ENCODE data around the gene ZNF747.

The ZNF747 gene

DNA sequence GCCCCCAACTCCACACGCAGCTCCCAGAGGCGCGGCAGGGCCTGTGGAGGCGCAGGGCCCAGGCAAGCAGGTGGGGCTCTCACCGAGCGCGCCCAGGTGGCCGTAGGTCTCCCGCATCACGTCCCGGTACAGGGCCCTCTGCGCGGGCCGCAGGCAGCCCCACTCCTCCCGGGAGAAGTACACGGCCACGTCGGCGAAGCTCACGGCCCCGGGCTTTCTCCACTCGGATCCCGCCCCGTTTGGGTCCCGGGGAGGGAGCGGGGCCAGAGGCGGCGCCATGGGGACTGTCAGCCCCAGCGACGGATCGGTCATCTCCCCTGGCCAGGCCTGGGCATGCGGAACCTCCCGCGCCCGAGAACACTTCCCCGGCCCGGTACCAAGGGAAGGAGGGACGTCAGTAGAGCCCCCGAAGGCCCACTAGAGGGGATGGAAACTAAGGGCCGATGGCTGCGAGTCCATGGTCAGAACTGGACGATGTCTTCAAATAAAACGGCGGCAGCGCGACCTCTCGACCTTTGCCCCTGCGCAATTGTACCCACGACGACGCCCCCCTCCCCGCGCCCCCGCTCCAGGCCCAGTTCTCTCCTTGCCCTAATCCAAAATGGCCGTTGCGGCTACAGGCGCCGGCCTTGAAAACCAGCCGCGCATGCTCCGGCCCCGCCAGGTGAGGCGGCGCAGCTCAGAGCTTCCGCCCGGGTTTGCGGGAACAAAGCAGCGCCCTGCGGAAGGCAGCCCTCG is at the start of gene ZNF747:
TSS of gene ZNF747 (minus strand) at position 491 of the 738 bp plus-strand sequence. CDS start at position 312, 179 bp downstream.
- DNase-seq (ENCODE audit: low read depth): peak; percentile 61

DNA sequence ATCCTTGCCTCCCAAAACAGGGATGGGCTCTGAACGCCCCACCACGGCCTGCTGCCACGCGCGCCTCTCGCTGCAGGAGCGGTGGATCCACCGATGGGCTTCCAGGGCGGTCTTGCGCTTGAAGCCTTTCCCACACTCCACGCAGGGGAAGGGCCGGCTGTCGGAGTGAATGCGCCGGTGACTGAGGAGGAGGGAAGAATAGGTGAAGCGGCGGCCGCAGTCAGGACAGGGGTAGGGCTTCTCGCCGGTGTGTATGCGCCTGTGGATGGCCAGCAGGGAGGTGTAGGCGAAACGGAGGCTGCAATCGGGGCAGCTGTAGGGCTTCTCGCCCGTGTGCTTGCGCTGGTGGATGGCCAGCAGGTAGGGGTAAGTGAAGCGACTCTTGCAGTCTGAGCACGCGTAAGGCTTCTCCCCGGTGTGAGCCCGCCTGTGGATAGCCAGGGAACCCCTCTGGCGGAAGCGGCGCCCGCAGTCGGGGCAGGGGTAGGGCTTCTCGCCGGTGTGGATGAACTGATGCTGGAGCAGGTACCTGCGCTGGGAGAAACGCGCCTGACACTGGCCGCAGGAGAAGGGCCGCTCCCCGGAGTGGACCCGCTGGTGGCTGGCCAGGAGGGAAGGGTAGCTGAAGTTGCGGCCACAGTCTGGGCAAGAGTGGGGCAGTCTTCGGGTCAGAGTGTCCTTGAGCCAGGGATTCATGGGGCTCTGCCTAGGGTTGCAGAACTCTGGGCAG is 48.1 kb upstream of the ZNF747 start:
- no peak for DNase-seq (ENCODE audit: low read depth)

DNA sequence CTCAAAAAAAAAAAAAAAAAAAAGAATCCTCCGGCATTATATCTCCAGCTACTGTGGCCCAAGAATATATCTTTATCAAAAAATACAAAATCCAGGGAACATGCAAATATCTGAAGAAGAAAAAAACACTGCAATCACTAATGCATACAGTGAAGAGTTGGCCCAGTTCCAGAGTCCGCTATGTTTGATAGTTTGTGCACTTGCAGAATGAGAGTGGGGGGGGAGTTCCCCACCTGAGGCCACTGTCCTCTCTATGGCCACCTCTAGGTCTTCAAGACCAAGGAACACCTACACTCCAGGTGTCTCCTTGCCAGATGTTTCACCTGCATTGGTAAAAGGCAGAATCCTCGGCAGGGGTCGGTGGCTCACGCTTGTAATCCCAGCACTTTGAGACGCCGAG is 46.8 kb upstream of the ZNF747 start:
- no peak for DNase-seq (ENCODE audit: low read depth)

DNA sequence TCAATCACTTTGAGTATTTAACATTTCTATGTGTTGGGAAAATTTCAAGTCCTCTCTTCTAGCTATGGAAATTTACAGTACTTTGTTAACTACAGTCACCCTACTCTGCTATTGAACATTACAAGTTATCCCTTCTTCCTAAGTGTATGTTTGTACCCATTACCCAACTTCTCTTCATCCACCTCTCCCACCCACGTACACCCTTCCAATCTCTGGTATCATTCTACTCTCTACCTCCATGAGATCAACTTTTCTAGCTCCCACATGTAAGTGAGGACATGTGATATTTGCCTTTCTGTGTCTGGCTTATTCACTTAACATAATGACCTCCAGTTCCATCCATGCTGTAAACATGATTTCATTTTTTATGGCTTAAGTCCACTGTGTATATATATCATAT is 40.0 kb upstream of the ZNF747 start:
- no peak for DNase-seq (ENCODE audit: low read depth)

DNA sequence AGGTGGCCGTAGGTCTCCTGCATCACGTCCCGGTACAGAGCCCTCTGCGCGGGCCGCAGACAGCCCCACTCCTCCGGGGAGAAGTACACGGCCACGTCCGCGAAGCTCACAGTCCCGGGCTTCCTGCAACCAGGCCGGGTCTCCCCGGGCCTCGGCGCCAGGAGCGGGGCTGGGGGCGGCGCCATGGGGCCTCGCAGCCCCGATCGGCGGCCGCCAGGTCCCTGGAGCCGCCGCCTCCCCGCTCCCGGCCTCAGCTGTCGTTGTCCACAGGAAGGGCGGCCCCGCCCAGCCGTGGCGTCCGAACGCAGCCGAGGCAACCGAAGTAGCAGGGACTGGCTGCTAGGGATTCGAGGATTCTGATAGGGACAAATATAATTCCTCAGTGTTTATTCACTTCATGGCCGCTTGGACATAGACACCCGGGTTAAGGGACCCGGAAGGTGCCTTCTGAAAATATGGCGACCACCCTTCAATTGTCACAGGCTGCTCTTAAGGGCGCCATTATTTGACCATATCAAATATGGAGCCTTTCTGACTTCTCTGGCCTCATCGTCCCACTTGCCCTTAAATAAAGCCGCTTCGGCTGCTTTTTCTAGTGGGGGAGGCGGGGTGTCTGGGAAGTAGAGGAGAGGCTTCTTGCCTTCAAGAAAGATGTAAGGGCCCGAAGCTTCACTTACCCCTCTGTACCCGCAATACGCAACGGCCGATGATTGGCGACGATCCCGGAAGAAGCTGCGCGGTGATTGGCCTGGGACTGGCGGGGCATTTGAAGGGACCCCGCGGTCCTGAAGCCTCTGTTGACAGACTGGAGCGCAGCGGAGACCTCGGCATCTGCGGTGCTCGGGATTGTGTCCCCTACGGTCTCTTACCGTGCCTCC is 37.0 kb upstream of the ZNF747 start, which contains the start of gene ZNF688:
TSS of gene ZNF688 (minus strand) at position 270 of the 878 bp plus-strand sequence. CDS start at position 185, 85 bp downstream.
- DNase-seq (ENCODE audit: low read depth): peak; percentile 89

DNA sequence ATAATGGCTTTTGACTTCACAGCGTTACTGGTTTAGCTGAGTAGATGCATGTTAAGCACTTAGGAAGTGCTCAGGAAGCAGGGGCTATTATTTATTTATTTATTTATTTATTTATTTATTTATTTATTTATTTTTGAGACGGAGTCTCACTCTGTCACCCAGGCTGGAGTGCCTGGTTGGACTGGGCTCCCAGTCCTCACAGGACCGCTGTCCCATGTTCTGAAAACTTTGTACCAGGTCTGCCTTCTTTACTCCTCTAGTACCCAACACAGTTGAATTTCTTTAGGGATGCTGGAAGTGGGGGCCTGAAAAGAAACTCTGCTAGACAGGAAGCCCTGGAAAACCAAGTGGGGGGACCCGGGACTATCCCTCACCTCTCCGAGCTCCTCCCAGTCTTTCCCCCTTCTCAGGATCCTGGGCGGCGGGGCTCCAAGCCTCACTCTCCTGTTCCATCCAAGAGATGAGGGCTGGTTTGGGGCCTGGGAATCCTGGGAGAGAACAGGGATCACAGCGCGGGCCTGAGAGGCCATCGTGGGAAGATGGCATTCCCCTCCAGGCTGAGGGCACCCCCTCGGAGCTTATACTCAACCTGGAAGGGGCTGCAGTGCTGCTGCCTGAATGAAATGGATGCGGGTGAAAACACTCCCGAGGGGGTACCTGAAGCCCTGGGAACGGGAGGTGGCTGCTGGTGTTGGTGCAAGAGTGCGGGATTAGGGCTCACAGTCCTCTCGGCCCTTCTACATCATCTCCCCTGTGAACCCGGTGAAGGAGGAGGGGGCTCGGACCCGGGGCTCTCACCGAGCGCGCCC is 36.2 kb upstream of the ZNF747 start:
- no peak for DNase-seq (ENCODE audit: low read depth)

DNA sequence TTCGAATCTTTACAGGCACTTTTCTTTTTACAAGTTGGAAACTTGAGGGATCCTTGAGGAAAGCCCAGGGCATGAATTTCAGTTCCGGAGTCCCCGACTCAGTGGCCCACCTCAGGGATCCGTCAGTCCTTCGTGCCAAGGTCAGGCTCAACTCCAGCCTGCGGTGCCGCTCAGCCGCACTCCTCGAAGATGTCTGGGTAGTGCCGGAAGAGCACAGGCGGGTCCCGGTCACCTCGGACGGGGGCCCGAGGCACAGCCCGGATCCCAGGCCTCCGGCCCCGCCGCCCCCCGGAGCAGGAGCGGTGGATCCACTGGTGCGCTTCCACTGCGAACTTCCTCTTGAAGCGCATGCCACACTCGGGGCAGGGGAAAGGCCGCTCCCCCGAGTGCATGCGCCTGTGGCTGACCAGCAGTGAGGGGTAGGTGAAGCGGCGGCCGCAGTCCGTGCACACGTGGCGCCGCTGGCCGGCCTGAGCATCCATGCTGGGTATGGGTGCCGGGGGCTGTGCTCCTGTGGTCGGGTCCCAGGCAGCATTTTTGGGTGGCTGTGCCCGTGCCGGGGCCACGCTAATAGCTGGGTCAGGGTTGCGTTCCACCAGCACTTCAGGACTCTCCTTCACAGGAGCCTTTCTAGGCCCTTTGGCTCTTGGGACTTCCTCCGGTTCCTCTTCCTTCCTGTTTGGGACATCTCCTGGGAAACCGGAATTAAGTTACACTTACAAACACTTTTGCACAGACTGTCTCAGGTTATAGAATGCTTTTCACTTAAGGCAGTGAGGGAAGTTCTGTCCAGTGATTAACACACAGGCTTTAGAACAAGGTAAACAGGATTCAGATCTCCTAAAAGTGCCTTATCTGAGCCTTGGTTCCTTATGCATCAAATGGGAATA is 35.3 kb upstream of the ZNF747 start:
- no peak for DNase-seq (ENCODE audit: low read depth)

DNA sequence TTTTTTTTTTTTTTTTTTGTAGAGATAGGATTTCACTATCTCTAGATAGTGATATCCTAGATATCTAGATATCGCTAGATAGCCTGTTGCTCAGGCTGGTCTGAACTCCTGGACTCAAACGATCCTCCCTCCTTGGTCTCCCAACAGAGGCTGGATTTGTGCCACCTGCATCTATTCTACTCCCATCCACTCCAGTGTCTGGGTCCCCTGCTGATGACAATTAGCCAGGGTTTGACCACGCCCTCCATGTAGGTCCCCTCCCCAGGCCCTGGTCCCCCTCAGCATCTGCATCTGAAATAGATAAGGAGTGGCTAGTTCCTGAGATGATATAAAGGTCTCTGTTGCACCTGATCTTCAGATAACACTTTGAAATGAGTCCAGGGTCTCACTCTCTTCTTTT is 34.6 kb upstream of the ZNF747 start:
- no peak for DNase-seq (ENCODE audit: low read depth)

DNA sequence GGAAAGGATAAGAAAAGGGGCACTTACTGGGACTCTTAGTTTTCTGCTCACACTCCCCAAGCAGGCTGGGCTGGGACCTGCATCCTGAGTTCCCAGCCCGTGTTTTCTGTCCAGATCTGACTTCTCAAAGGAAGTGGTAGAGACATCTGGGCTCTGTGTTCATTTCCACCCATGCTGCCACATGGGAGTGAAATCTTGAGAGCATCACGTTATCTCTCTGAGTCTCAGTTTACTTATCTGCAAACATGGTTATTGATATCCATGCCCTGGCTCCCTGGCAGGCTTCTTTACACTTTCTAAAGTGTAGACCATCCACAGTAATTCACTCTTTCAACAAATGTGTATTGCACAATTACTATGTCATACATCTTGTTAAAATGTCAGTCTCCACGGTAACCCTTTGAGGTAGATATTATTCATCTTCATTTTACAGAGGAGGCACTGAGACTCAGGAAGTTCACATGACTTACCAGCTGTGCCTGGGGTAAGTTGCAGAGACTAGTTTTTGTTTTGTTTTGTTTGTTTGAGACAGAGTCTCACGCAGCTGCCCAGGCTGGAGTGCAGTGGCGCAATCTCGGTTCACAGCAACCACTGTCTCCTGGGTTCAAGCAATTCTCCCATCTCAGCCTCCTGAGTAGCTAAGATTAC is 33.5 kb upstream of the ZNF747 start:
- no peak for DNase-seq (ENCODE audit: low read depth)

DNA sequence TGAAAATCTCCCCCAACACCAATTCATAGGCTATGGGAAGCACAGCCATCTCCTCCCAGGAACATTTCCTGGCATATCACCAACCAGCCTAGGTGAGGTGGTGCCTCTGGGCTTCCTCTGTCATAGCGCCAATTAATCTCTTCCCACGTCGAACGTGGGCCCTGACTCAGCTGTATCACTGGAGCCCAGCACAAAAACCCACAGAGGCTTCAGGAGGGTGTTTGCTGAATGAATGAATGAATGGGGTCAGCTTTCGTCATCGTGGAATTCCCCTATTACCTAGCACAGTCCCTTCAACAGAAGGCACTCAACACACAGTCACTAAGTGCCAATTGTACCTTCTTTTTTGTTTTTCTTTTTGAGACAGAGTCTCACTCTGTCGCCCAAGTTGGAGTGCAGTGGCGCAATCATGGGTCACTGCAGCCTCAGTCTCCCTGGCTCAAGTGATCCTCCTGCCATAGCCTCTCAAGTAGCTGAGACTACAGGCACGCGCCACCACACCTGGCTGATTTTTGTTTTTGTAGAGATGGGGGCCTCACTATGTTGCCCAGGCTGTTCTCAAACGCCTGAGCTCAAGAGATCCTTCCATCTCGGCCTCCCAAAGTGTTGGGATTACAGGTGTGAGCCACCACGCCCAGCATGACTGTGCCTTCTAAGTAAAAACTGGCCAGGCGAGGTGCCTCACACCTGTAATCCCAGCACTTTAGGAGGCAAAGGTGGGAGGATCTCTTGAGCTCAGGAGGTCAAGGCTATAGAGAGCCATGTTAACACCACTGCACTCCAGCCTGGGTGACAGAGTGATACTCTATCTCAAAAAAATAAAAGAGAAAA is 32.7 kb upstream of the ZNF747 start:
- DNase-seq (ENCODE audit: low read depth): no peak

DNA sequence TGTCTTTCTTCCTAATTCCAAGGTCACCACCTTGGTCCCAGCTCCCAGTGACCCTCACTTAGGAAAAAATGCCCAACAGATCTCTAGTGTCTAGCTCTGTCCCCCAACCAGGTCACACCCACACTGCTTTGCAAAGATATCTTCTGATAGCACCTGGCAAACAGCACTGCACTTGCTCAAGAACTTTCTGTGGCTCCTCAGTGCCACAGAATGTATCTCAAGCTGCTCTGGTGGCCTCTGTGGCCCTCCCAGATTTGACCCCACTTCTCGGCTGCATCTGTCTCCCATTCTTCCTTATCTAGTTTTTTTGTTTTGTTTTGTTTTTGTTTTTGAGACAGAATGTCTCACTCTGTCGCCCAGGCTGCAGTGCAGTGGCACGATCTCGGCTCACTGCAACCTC is 31.9 kb upstream of the ZNF747 start:
- DNase-seq (ENCODE audit: low read depth): no peak

DNA sequence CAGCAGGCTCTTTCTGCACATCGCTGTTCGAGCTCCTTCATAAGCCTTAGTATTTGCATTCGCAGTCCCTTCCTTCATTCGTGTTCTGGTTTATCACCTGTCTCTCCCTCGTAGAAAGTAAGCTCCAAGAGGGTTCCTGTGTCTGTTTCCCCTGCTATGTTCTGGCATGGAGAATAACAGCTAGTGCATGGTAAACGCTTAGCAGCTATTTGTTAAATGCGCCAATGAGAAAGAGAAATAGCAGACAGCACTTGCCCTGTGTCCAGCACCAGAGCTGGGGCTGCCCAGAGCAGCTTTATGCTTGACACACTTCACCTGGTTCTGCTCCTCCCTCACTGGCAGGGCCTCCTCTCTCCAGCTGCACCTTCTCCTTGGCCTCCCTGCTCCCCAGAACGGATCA is 31.3 kb upstream of the ZNF747 start:
- no peak for DNase-seq (ENCODE audit: low read depth)

DNA sequence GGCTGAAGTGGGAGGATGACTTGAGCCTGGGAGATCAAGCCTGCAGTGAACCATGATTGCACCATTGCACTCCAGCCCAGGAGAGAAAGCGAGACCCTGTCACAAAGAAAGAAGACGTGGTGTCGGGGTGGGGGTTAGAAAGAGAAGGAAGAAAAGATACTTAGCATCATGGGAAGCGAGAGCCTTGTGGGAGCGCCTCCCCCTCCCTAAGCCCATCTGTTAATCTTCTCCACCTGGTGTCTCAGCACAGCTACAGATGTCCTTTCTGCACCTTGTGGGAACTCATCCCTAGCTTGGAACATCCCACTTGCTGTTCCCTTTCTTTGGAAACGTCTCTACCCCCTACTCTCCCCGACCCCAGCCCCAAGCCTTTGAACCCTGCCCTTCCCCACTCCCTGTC is 30.9 kb upstream of the ZNF747 start:
- no peak for DNase-seq (ENCODE audit: low read depth)

DNA sequence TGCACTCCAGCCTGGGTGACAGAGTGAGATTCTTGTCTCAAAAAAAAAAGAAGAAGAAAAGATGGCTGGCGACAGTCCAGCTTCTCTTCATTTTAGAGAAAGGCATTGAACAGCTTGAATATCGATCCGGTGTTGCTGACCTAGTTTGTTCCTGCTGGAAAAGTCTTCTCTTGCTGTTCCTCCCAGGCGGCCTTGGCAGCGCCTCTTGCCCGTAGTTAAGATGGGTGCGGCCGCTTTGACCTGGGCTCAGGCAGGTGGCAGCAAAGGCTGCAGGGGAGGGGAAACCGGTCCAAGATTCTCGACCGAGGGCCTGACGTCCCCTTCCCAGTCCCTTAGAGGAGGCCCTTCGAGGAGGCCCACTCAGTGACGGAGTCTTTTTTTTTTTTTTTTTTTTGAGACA is 27.4 kb upstream of the ZNF747 start:
- DNase-seq (ENCODE audit: low read depth): no peak

DNA sequence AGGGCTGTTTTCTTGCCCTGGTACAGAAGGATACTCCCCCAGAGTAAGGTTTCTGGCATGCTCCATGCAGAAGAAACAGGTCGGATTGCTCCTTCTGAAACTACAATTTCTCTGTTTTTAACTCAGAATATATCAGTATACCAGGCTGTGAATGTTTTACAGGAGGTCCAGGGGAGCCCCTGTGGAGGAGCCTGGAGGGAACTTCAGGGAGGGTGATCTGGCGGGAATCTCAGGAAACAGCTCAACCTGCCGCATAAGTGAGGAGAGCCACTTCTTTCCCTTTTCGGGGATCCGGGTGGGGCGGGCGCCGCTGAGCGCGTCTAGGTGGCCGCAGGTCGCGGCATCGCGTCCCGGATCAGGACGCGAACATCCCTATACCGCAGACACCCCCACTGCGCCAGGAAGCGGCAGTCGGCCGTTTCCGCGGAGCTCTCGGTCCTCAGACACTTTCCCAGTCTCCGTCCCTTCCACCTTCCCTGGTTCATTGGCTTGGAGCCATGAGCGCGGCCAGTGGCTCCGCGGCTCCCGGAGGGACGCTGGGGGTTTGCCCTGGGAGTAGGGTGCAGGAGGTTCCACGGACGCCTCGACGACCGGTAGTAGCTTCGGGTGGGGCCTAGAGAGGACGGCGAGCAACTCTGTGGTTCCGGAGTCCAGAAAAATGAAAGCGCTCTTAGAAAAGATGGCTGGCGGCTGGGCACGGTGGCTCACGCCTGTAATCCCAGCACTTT is 26.6 kb upstream of the ZNF747 start:
- DNase-seq (ENCODE audit: low read depth): no peak

DNA sequence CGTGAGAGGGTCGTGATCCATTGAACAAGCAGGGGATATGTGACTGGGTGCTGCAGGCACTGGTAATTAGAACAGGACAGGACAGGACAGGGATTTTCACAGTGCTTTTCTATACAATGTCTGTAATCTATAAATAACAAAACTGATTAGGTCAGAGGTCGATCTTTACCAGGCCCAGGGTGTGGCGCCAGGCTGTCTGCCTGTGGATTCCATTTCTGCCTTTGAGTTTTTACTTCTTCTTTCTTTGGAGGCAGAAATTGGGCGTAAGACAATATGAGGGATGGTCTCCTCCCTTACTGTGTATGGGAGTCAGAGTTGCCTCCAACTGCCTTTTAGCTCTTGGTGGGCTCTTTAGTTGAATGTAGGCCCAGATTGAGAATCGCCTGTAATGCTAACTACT is 25.0 kb upstream of the ZNF747 start:
- DNase-seq (ENCODE audit: low read depth): no peak

DNA sequence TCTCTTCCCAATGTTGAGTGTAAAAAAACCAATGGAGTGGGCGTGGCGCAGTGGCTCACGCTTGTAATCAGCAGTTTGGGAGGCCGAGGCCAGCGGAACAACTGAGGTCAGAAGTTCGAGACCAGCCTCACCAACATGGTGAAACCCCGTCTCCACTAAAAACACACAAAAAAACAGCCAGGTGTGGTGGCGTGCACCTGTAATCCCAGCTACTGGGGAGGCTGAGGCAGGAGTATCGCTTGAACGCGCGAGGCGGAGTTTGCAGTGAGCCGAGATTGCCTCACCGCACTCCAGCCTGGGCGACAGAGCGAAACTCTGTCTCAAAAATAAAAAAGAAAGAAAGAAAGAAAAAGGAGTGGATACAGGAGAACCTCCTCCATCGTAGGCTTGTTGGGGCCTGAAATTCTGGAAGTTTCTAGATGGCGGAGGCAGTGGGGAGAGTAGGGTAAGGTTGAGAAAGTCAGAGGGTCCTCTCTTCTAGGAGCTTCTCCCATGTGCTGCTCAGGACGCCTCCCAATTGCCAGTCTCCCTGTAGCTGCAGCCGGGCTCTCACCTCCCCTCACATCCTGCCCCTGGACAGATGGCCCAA is 24.2 kb upstream of the ZNF747 start:
- DNase-seq (ENCODE audit: low read depth): no peak
